Parathyroid adenoma (tissue), 2 donors: ENCODE measurements around the gene BRPF1.

Experiments
- H2AFZ ChIP-seq: fragments of 300-600 bp; sonication (generic); one replicate; pipeline ENCODE4 v1.7.0; 2017; ENCODE audit warnings: antibody characterized with exemption, mild to moderate bottlenecking
- H3K27ac ChIP-seq: fragments of 300-600 bp; sonication (generic); one replicate; pipeline ENCODE4 v1.7.0; 2017
- H3K27me3 ChIP-seq: fragments of 300-600 bp; sonication (generic); one replicate; pipeline ENCODE4 v1.7.0; 2017; ENCODE audit warnings: low read length; ENCODE audit not compliant: control insufficient read depth, insufficient read depth
- H3K36me3 ChIP-seq: fragments of 300-600 bp; sonication (generic); one replicate; pipeline ENCODE4 v1.7.0; 2017; ENCODE audit warnings: low read length; ENCODE audit not compliant: control insufficient read depth, insufficient read depth
- H3K4me1 ChIP-seq: fragments of 300-600 bp; sonication (generic); one replicate; pipeline ENCODE4 v1.7.0; 2017; ENCODE audit warnings: control low read depth
- H3K4me2 ChIP-seq: fragments of 300-600 bp; sonication (generic); one replicate; pipeline ENCODE4 v1.7.0; 2017; ENCODE audit warnings: low read length
- H3K4me3 ChIP-seq: fragments of 300-600 bp; sonication (generic); one replicate; pipeline ENCODE4 v1.7.0; 2017; ENCODE audit warnings: low read depth, low read length
- H3K79me2 ChIP-seq: fragments of 300-600 bp; sonication (generic); one replicate; pipeline ENCODE4 v1.7.0; 2017; ENCODE audit warnings: control low read depth
- H3K9ac ChIP-seq: fragments of 300-600 bp; sonication (generic); one replicate; pipeline ENCODE4 v1.7.0; 2017; ENCODE audit warnings: mild to moderate bottlenecking
- H3K9me3 ChIP-seq: fragments of 300-600 bp; sonication (generic); one replicate; pipeline ENCODE4 v1.7.0; 2017; ENCODE audit warnings: low read length; ENCODE audit not compliant: control insufficient read depth
- CTCF ChIP-seq: fragments of 300-600 bp; sonication (generic); IDR thresholded peaks from one replicate; pipeline ENCODE4 v1.7.0; 2017; ENCODE audit warnings: antibody characterized with exemption, mild to moderate bottlenecking
- donor health status: primary hyperparathyroidism.

The BRPF1 gene

DNA sequence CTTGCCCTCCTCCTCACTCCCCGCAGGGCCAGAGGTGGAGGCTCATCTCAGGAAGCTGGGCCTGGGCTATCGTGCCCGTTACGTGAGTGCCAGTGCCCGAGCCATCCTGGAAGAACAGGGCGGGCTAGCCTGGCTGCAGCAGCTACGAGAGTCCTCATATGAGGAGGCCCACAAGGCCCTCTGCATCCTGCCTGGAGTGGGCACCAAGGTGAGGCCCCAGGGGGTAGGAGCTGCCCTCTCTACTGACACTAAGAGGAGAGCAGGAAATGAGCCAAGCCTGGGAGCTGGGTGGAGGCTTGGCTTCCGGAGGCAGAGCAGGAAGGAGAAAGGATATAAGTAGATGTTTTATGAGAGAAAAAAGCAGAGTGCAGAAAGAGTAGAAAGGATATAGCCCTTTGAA lies 23.1 kb downstream of the BRPF1 start:
- Histone ChIP-seq H3K79me2 (no peaks in the 10 kb centered on the region), H3K4me1 (peaks cover 5% of the 10 kb centered on the region), H3K36me3 (no peaks in the 10 kb centered on the region), H3K27me3 (no peaks in the 10 kb centered on the region), H3K27ac (no peak overlapping the region), H3K9me3 (no peaks in the 10 kb centered on the region), H3K9ac (no peak overlapping the region), H3K4me2 (no peak overlapping the region), H3K4me3 (no peak overlapping the region), H2AFZ (no peak overlapping the region)
- no peak for TF ChIP-seq CTCF

GRCh38 chr3:9757427-9757826 lies 25.9 kb downstream of the BRPF1 start:
- H2AFZ ChIP-seq: no peak overlapping the region
- no peak overlapping the region for H3K4me2 ChIP-seq
- no peaks in the 10 kb centered on the region for H3K79me2 ChIP-seq
- no peaks in the 10 kb centered on the region for H3K36me3 ChIP-seq
- H3K9me3 ChIP-seq: no peaks in the 10 kb centered on the region
- H3K4me3 ChIP-seq: no peak overlapping the region
- H3K4me1 ChIP-seq: no peaks in the 10 kb centered on the region
- H3K27me3 ChIP-seq: no peaks in the 10 kb centered on the region
- H3K9ac ChIP-seq: no peak overlapping the region
- H3K27ac ChIP-seq: no peak overlapping the region
- TF ChIP-seq CTCF: no peak

DNA sequence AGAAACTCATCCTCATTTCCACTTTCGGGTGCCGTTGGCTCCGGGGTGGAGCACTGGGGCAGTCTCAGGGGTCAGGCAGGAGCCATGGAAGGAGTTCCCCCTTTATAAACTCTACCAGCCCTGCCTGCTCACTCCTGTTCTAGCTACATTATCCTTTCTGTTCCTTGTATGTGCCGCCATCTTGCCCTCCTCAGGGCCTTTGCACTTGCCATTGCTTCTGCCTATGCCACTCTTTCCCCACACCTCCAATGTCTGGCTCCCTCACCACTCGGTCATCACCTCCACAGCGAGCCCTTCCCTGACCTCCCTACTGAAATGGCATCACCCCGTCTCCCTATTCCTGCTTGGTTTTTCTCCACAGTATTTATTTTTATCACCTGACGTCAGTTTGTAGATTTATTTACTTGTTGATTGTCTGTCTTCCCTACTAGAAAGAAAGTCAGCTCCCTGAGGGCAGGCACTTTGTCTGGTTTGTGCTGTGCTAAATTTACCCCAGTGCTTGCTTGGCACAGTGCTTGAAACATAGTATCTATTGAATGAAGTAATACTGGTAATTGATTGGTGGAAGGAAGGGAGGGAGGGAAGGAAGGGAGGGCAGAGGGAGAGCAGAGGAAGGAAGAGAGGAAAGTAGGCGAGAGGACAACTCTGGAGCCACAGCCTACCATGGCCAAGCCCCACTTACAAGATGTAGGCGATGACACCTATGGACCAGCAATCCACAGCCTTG lies 29.4 kb downstream of the BRPF1 start:
- H2AFZ ChIP-seq: no peak overlapping the region
- no peaks in the 10 kb centered on the region for H3K79me2 ChIP-seq
- no peaks in the 10 kb centered on the region for H3K4me1 ChIP-seq
- no peak overlapping the region for H3K4me3 ChIP-seq
- no peak overlapping the region for H3K9ac ChIP-seq
- no peaks in the 10 kb centered on the region for H3K36me3 ChIP-seq
- no peaks in the 10 kb centered on the region for H3K9me3 ChIP-seq
- no peak overlapping the region for H3K4me2 ChIP-seq
- no peak for TF ChIP-seq CTCF
- H3K27me3 ChIP-seq: no peaks in the 10 kb centered on the region
- H3K27ac ChIP-seq: no peak overlapping the region

DNA sequence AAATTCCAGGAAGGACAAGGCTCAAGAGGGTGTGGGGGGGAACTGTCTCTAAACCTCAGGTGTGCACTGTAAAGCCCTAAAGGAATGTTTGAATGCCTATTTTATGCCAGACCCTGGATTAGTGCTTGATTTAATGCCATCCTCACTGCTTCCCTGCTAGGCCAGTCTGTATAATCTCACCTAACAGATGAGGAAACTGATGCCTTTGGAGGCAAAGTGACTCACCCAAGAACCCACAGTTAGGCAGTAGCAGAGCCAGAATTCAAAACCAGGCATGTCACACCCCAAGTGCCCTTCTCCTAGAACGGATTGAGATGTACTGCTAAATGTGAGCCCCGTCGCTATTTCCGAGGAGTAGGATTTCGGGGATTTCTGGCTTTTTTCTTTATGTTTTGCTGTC lies 30.4 kb downstream of the BRPF1 start:
- TF ChIP-seq CTCF: no peak
- H3K9me3 ChIP-seq: no peaks in the 10 kb centered on the region
- no peak overlapping the region for H3K4me2 ChIP-seq
- H3K79me2 ChIP-seq: no peaks in the 10 kb centered on the region
- no peak overlapping the region for H3K27ac ChIP-seq
- H3K36me3 ChIP-seq: no peaks in the 10 kb centered on the region
- H3K4me1 ChIP-seq: no peaks in the 10 kb centered on the region
- H2AFZ ChIP-seq: no peak overlapping the region
- H3K27me3 ChIP-seq: no peaks in the 10 kb centered on the region
- H3K4me3 ChIP-seq: no peak overlapping the region
- H3K9ac ChIP-seq: no peak overlapping the region

- Histone ChIP-seq H3K79me2 (no peaks in the 10 kb centered on the region), H3K9me3 (no peaks in the 10 kb centered on the region), H3K4me2 (no peak overlapping the region), H3K27ac (no peak overlapping the region), H3K4me1 (no peaks in the 10 kb centered on the region), H3K9ac (no peak overlapping the region), H3K4me3 (no peak overlapping the region), H3K36me3 (no peaks in the 10 kb centered on the region), H3K27me3 (no peaks in the 10 kb centered on the region), H2AFZ (no peak overlapping the region)
- no peak for TF ChIP-seq CTCF
Observed at GRCh38 chr3:9762871-9763270, 31.3 kb downstream of the BRPF1 start.
